Caki2 (cell line): ENCODE results near the gene ART5. TPM values are rescaled to one million over a fixed set of nuclear protein-coding genes. Genes with fewer than 3 reads are reported as not detected.
A peak's percentile ranks its signal among the peaks of the same experiment; 100 is the strongest.

Source experiments
- DNase-seq: peaks from one replicate; pipeline ENCODE4 v3.0.0-alpha.2; 2015; ENCODE audit warnings: low read depth
- in situ Hi-C: cut with HindIII; loops from 2 replicates; pipeline ENCODE4 v1.10.0; 2016; ENCODE audit warnings: low sequenced_read_pairs, low pct_unique_long_range_greater_than_20kb, mixed read lengths
- total RNA-seq: library from RNA; depleted of rRNA; stranded (reverse); fragments of >200 nt; shearing (Covaris generic); gene quantifications from 2 replicates; pipeline ENCODE4 v1.2.3, GENCODE V29; 2014; ENCODE audit warnings: low replicate concordance

The ART5 gene
- total RNA-seq, 1 experiment from 2014 or later: 4.9 TPM

DNA sequence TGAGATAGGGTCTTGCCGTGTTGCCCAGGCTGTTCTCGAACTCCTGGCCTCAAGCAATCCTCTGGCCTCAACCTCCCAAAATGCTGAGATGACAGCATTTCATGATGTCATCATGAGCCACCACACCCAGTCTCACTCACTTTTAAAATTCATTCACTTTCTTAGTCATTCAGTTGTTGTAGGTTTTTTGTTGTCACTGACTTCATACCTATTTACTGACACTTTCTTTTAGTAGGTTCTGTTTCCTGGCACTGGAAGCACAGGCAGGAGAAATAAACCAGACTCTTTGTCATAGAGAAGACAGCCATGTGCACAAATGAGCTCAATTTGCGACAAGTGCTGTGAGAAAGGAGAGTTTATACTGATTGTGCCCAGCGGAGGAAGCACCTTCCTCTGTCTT, 10.5 kb downstream of the ART5 start:
- DNase-seq: no peak
- in situ Hi-C loops: no loop called here

DNA sequence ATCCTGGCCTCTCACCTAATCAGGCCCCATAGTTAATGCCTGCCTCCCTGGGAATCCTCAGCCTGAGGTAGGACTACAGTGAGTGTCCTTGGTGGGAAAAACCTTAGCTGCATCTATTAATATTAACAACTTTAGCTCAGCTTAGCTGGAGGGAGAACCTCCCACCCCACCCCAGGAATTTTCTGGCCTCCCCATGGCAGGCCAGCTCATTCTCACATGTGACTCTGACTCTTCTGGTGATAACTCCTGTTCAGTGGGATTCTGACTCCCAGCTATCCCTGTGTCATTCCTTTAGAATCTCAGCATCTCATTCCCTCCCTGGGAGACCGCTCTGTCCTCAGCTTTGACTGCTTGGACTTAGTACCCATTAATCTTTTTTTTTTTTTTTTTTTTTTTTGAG, 14.5 kb downstream of the ART5 start:
- peak; percentile 98 for DNase-seq
- in situ Hi-C loops: no loop called here

DNA sequence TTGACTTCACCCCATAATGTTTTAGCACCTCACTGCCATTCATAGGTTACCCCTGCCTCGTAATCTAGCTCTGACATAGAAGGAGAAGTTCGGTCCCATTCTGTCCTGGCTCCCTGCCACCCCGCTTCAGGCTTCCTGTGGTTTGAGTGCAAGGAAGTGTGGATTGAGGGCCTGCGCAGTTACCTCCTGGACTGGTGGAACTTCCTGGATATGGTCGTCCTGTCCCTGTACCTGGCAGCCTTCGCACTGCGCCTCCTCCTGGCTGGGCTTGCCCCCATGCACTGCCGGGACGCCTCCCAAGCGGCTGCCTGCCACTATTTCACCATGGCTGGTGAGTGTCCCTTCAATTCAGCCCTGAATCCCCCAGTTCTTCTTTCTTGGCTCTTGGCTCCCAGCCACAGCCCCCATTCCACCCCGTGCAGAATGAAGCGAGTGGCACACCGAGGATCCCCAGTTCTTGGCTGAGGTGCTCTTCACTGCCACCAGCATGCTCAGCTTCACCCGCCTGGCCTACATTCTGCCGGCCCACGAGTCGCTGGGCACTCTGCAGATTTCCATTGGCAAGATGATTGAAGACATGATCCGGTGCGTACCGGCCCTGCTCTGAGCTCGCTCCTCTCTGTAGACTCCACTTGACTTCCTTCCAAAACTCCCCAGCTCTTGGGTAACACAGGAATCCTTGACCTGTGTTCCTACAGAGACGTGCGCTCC, 15.4 kb downstream of the ART5 start:
- in situ Hi-C loops: no loop called here
- no peak for DNase-seq

DNA sequence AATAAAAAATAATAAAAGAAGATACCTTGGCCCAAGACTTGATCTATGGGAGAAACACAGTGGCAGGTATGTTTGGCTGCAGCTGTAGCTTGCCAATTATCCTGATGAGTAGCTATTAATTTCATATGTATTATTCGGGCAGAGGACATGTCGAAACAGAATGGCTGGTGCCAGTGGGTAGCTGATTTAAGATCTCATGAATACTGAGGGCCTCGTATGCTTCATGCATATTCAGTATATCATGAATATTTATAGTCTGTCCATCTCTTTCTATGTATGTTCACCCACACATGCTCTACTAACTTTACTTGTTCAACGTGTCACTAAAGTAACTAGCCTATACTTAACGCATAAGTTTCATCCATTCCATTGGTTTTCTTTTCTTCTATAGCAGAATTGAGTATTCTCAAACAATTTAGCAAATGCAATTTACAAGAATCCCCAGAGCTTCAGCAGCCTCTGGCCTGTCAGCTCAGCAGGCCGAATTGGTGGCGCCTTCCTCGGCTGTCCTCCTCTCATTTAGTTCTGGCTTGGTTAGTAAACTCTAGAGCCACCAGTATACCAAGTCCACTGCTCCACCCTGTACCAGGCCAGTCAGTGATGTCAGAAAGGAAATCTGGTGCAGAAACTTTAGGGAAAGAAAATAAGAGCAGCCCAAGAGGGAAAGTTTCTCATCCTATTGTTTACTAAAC, 17.9 kb downstream of the ART5 start:
- no peak for DNase-seq
- in situ Hi-C loops: no loop called here

DNA sequence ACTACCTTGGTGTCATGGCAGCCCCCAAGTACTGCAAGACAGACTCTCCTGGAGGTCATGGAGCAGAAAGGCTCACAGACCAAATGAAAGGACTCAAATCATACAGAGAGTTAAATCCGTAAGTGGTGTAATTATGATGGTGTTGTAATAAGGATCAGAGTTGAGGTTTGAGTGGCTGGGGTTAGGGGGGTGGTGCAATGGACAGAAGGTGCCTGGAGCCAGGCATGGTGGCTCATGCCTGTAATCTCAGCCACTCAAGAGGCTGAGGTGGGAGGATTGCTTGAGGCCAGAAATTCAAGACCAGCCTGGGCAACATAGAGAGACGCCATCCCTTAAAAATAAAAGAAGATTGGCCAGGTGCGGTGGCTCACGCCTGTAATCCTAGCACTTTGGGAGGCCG, 18.7 kb downstream of the ART5 start:
- in situ Hi-C loops: no loop called here
- no peak for DNase-seq

DNA sequence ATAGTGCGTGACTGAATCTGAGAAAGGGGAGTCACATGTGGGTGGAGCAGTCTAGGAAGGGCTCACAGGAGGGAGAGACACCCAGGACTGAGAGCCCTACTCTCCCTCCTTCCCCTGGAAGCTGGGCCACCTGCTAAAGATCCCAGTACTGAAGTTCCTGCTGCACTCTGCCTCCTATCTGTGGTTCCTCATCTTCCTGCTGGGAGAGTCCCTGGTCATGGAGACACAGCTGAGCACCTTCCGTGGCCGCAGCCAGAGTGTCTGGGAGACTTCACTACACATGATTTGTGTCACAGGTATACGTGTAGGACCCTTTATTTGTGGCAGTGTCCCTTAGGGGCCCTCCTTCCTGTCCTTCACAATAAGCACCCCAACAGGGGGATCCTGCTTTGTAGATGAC, 19.3 kb downstream of the ART5 start:
- no peak for DNase-seq
- in situ Hi-C loops: no loop called here

DNA sequence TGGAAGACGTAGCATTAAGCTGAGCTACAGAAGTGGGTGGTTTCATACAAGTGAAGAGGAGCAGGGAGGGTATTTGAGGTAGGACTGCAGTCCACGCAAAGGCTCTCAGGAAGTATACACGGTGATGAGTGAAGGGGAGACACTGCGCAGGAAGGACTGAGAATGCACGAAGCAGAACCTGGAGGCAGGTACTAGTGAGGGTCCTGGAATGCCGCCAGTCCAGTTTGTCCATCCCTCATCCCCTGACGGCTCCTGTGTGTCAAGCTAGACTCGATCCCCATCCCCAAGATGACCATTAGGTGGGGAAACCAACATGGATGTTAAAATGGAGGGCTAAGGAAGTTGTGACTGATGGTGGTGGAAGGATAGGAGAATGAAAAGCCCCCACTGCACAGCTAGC, 23.8 kb downstream of the ART5 start:
- DNase-seq: no peak
- in situ Hi-C loops: no loop called here

DNA sequence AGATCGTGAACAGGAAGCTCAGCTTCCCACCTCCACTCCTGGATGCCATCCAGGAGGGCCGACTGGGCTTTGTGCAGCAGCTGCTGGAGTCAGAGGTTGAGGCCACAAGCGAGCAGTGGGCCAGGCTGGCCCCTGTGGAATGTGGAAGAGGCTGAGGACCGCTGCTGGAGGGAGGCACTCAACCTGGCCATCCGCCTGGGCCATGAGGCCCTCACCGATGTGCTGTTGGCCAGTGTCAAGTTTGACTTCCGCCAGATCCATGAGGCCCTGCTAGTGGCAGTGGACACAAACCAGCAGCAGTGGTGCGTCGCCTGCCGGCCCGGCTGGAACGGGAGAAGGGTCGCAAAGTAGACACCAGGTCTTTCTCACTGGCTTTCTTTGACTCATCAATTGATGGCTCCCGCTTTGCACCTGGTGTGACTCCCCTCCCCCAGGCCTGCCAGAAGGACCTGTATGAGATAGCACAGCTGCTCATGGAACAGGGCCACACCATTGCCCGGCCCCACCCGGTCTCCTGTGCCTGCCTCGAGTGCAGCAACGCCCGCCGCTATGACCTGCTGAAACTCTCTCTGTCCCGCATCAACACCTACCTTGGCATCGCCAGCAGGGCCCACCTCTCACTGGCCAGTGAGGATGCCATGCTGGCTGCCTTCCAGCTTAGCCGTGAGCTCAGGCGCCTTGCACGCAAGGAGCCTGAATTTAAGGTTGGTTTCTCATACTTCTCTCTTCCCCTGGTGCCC, 24.9 kb downstream of the ART5 start:
- in situ Hi-C loops: no loop called here
- DNase-seq: no peak

DNA sequence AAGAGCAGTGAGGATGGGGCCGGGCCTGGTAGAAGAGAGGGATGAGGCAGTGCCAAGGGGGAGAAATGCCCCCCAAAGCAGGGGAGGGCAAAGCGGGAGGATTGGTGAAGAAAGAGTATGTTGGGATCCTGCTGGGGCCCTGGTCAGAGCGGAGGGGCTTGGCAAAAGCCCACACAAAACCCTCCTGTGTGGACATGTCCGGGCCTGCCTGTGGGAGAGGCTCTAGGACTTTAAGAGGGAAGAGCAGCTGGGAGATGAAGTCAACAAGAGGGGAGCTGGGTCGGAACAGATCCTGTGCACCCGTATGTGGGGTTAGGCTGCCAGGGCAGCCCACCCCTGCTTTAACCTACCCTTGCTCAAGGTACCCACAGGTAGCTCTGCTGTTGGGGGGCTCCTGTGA, 25.8 kb downstream of the ART5 start:
- no peak for DNase-seq
- in situ Hi-C loops: no loop called here

DNA sequence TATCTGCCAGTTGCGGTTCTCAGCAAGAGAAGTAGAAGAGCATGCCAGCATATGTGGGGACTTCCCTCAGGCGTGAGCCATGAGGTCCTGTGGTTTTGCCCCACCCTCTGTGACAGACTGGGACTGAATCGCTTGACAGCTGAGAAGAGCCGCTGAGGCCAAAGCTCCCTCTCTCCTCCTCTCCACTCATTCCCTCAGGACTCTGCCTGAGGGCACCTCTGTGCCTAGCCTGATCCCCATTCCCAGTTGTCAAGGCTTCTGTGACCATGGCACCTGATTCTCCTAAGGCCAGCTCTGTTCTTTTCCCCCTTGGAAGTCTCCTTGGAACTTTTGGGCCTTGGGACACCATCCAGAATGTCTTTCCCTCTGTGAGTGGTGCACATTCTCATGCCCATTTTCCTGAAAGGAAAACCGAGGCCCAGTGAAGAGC, 27.0 kb downstream of the ART5 start:
- peak; percentile 46 for DNase-seq
- in situ Hi-C loops: no loop called here

DNA sequence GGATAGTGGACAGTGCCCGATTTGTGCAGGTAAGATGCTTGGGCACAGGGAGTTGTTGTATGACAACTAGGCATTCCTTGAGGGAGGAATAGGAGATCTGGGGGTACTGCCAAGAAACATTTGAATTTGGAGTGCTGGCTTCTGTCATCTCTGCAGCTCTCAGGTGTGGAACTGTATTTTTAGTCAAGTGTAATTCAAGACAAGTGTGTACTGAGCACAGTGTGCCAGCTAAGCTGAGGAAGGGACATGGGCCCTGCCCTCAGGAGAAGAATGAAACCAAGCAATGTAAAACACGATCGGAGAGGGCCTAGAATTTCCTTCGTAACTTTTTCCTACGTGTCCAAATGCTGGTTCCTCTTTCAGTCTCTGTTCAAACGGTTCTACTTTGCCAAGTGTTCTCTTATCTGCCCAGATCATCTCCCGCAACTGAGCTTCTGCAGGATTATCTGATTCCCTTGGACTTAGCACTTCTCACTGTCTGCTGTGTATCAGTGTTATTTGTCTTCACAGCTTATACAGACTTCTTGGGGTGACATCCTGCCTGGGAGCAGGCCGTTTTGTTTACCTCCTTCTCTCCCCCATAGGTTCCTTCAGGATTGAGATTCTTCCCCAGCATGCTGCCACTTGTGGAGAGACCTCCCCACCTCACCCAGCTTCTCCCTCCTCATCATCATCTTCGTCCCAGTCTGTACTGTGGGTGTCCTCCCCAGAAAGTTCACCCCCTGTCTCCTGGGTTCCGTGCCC, 27.6 kb downstream of the ART5 start:
- in situ Hi-C loops: no loop called here
- DNase-seq: no peak

DNA sequence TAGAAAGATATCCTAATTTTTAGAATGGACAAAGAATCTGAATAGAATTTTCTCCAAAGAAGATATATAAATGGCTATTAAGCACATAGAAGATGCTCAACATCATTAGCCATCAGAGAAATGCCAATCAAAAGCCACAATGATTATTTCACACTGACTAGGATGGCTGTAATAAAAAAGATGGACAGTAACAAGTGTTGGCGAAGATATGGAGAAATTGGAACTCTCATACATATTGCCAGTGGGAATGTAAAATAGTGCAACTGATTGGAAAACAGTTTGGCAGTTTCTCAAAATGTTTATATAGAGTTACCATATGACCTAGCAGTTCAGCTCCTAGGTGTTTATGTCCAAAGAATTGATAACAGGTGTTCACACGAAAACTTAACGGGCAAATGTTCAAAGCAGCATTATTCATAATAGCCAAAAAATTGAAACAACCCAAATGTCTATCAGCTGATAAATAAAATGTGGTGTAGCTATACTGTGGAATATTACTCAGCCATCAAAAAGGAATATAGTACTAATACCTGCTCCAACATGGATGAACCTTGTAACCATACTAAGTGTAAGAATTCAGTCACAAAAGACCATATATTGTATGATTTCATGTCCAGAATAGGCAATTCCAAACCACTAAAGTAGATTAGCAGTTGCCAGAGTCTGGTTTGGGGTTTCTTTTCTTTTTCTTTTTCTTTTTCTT, 29.7 kb downstream of the ART5 start:
- in situ Hi-C loops: no loop called here
- no peak for DNase-seq

DNA sequence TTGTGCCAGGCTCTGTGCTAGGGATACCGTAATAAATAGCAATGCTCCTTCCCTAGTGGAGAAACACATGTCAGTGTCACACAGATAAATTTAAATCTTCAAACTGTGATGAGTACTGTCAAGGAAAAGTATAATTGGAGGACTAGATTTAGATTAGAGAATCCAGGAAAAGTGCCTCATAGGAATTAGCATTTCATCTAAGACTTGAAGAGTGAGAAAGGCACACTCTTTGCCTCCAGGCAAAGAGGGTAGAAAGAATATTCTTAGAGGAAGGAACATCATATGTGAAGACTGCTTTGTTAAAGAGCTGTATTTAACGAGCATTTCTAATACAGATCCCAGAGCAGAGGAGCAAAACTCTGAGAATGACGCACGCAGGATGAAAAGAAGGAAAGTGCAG, 30.9 kb downstream of the ART5 start:
- in situ Hi-C loops: no loop called here
- DNase-seq: no peak

DNA sequence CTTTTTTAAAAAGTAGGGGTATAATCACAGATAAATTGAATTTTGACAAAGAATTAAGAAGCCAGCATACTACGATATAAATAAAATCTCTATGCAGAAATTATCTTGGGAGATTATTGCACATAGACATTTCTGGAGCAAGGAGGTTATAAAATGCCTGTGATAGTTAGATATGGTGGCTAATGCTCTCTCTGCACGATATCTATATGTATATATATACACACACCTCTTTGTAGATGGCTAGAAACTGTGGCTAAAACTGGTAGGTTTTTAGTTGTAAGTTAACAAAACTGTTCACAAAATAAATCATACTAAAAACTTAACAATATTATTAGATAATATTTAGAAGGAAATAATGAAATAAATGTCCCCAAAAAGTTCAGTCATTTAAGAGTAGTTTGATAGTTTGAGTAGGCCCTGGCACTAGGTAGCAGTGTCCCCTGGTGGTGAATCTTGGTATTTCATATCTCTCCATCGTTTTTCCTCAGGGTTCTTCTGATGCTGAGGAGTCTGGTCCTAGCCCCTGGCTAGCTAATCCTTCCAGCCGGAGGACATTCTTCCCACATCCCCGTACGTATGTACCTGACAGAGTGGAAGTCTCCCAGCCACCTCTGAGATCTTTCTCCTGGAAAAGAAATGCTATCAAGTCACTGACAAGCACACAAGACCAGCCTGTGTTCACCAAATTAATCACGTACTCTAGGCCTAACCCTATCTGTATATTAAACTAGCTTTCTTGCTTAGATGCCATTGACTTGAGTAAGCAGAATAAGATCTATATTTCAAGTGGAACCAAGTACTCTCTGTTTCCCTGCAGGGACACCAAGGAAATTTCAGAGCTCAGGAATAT, 32.2 kb downstream of the ART5 start:
- peak; percentile 31 for DNase-seq
- in situ Hi-C loops: no loop called here

DNA sequence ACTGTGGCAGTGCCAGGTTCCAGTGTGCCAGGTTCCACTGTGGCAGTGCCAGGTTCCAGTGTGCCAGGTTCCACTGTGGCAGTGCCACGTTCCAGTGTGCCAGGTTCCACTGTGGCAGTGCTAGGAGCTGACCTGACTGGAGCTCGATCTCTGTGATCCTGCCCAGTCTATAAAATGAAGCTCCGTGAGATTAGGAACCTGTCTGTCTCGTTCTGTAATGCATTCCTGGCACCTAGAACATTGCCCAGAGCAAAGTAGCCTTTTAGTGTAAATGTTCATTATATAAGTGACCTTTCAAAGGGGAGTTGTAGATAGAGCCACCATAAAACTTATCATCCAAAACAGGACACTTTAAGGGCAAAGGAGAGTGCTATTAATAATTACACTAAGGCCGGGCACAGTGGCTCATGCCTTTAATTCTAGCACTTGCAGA, 36.0 kb downstream of the ART5 start:
- in situ Hi-C loops: no loop called here
- no peak for DNase-seq

DNA sequence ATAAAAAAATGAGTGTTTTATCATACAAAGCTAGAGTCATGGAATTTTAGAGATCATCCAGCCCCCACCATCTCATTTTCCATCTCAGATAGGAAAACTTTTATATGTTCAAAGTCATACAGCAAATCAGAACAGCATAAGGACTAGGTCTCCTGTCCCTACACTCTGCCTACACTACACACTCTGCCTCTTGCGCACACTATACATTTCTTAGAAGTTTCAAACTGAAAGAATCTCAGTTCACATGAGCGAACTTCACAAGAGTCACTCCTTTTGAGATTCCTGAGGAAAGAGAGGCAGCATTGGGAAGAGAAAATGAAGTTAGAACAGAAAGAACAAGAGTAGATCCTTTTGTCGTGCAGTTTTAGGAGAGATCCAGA, 36.5 kb downstream of the ART5 start:
- DNase-seq: no peak
- in situ Hi-C loops: no loop called here

DNA sequence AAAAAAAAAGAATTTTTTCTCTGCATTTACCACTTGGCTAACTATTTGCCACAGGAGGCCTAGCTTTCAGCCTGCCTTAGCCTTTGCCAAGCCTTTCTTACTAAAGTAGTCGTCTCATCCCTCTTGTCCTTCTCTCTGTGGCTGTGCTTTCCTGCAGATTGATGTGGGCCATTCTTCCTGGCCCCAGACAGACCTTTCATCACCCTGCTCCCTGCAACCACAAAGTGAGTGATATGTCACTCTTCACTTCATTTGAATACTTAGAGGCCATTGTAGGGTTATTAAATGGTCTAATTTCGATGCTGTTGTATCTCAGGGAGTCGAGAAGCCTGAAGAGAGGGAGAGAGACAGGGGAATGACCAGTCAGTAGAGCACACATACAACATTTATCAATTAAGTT, 37.6 kb downstream of the ART5 start:
- no peak for DNase-seq
- in situ Hi-C loops: no loop called here
